GM19193 (cell line): ENCODE results near the gene HMCN2.

Experiments
- POLR2A ChIP-seq: IDR thresholded peaks from 4 replicates; pipeline ENCODE4 v1.6.1; 2011; ENCODE audit not compliant: insufficient read depth, insufficient read length; ENCODE audit errors: extremely low read depth

Gene HMCN2

DNA sequence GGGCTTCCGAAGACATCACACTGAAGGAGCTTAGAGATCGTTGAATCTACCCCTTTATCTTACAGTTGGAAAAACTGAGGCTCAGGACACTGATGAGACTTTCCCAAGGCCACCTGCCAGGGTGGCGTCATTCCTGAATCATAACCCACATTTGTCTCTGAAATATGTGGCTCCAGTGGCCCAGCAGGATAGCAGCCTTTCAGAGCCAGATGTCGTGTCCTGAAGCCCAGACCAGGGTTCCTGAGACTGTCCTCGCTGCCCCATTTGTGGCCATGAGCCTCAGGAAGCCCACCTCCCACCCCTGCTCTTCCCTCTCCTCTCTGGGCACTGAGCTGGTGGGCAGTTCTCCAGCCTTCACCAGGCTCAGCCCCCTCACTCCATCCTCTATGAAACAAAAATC is 2.4 kb downstream of the HMCN2 start:
- TF ChIP-seq POLR2A, result no peak

DNA sequence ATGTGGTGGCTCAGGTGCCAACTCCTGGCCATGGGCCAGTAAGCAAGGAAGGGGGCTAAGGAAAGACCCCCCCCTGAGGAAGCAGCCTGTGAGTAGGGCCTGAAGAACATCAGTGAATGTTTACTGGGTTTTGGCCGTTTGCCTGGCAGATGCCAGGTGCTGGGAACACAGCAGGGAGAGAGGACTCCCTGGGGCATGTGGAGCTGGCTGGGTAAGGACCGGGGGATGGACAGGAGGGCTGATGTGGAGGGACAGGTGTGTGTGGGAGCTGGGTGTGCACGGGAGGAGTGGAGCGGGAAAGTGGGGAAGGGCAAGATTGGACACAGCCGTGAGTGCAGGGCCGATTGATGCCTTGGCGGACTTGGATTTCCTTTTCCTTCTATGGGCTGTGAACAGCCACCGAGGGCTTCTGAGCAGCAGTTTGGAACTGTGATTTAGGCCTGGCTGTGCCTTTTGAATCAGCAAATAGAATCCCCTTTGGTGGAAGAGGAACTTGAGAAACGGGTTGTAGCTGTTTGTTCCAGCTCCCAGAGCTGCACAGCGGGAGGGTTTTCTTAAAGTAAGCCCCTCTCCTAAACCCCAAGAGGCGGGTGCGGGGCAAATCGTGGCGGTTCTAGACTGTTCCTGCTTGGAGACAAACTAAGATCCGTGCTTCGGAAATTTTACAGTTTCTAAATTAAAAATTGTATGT is 3.1 kb downstream of the HMCN2 start:
- TF ChIP-seq POLR2A, result no peak

DNA sequence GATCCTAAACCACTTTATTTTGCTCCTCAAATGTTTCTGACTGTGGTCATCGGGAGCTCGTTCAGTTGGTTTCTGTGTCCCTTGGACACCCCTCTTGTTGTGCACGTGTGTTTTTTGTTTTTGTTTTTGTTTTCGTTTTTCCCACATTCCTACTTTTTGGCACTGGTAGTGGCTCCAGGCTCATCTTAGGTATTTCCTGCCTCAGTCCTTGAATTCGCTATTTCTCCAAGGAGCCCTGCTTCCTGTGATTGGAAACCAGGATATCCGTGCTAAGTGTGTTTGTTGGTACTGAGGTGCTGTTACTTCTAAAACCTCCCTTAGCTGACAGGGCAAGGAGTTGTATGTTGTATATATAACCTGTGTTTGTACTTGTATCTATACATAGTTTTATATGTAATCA is 5.9 kb downstream of the HMCN2 start:
- no peak for TF ChIP-seq POLR2A

DNA sequence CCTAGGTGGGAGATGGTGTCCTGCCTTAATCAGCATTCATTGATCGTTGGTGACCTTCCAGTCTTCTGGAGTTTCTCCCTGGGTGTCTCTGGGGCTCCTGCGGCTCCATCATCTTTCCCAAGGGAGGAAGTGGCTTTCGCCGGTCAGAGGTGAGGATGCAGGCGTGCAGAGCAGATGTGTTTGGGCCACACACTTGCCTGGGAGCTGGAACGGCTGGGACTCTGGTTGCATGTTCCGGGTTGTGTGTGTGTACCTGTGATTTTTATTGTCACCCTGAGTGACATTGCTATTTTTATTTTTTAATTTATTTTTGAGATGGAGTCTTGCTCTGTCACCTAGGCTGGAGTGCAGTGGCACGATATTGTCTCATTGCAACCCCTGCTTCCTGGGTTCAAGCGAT is 9.6 kb downstream of the HMCN2 start:
- no peak for TF ChIP-seq POLR2A

DNA sequence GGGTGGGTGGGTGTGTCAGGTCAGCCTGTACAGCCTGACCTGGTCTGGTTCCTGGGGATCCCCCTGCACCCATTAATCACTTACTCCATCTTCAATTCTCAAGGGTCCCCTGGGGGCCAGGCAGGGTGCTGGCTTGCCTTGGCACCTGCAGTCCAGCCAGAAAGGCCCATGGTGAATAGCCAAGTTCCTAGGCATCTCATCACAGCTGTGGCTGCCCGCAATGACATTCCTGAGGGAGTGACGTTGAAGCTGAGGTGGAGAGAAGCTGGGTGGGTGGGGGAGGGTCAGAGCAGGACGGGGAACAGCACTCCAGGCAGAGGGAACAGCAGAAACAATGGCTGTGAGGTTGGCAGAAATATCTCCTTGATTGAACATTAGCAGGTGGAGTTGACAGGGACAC is 10.6 kb downstream of the HMCN2 start:
- no peak for TF ChIP-seq POLR2A

DNA sequence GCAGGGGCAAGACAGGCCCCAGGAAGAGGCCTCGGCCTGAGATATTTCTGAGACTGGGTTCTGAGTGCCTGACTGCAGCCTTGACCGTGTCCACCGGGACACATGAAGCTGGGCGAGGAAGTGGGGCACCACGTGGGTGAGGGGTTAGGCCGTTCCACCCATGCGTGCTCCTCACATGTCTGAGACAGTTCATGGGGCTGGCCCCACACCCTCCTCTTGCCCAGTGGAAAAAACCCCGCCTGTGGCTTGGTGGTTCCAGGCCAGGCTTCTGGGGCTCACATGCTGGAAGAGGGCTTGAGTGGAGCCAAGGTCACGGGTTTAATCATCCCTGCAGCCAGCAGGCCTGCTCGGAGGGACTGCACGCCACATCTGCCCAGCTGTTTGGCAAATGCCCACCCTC is 11.4 kb downstream of the HMCN2 start:
- TF ChIP-seq POLR2A, result no peak

GRCh38 chr9:130283539-130284248 is 18.1 kb downstream of the HMCN2 start:
- TF ChIP-seq POLR2A, result no peak

- no peak for TF ChIP-seq POLR2A
These were observed 18.7 kb downstream of the HMCN2 start for GRCh38 chr9:130284249-130284625.

GRCh38 chr9:130284690-130285089 is 19.1 kb downstream of the HMCN2 start:
- no peak for TF ChIP-seq POLR2A

DNA sequence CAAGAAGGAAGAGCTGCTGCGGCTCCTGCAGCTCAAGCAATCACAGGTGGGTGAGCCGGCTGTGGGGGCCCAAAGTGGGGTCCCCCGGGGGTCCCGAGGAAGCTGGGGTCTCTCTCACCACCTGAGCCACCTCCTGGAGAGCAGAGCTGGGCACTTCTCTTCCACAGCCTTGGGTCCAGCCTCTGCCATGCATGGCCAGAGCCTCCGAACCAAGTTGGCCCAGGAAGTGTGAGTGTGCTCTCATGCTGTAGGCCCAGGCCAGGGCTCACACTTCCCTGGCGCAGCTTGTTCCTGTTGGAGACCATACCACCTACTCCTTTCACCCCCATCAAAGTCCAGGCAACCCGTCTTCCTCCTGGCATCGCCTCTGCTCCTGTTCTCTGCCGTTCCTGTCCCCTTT is 19.7 kb downstream of the HMCN2 start:
- no peak for TF ChIP-seq POLR2A

DNA sequence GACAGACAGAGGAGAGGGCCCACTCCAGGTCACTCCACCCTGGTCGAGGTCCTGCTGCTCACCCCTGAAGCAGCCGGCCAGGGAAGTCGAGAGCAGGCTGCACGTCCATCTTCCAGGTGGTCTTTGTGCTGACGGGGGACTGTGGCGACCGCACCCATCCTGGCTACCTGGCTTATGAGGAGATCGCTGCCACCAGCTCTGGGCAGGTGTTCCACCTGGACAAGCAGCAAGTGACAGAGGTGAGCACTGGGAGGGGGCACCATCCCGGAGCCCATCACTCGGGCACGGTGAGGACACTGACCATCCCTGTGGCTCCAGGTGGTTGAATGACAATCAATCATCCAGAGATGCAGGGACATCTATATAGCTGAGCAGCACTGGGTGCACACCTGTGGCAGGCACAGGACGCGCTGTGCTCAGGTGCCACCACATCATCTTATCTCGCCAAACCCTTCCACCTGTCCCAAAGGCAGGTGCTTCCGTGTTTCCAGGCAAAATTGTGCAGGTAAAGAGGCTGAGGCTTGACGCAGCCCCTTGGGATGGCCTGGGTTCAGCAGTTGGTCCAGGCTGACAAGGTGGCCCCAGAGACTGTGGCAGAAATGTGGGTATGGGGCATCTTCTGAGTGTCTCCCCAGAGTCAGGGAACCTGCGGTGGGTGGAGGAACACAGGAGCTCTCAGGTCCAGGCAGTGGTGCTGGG is 20.7 kb downstream of the HMCN2 start:
- no peak for TF ChIP-seq POLR2A

DNA sequence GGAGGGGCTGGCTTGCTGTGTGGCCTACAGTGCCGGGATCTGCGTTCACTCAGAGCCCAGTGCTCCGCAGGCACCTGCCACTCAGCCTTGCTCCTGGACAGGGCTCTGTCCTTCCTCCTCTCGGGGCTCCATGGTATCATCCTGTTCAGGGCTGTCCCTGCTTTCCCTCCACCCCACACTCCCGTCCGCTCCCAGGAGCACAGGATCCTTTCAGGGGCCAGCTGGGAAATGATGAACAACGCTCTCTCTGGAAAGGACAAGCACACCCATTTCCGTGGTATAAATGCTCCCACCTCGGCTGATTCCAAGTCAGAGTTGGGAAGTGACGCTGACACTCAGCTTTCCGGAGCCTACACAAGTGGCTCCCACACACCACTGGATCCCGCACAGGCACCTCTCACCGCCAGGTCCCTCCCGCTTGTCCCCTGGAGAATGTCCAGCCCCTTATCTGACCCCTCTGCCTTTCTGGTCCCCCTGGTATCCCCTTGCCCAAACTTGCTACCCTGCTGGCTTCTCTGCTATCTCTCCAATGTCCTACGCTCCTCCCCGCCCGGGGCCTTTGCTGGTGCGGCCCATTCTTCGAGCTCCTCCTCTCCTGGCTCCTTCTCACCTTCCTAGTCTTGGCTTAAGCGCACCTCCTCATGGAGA is 21.3 kb downstream of the HMCN2 start:
- TF ChIP-seq POLR2A, result no peak

DNA sequence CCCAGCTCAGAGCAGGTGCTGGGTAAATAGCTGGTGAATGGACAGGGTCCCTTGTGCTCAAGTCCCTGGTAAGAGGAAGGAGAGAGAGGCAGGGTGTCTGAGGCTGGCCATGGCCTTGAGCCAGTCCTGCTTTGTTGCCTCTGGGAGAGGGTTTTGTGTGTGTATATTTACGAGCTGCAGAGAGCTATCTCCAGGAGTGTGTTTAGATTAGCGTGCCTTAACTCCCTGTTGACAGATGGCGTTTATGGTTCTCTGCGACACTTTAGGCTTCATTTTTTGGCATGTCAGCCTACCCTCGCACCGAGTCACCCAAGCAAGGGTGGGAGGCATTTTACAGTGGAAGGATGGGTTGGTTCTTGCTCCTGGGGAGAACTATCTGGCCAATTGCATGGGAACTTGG is 22.2 kb downstream of the HMCN2 start:
- TF ChIP-seq POLR2A, result no peak

- no peak for TF ChIP-seq POLR2A
These were observed 22.8 kb downstream of the HMCN2 start for GRCh38 chr9:130288393-130288792.

DNA sequence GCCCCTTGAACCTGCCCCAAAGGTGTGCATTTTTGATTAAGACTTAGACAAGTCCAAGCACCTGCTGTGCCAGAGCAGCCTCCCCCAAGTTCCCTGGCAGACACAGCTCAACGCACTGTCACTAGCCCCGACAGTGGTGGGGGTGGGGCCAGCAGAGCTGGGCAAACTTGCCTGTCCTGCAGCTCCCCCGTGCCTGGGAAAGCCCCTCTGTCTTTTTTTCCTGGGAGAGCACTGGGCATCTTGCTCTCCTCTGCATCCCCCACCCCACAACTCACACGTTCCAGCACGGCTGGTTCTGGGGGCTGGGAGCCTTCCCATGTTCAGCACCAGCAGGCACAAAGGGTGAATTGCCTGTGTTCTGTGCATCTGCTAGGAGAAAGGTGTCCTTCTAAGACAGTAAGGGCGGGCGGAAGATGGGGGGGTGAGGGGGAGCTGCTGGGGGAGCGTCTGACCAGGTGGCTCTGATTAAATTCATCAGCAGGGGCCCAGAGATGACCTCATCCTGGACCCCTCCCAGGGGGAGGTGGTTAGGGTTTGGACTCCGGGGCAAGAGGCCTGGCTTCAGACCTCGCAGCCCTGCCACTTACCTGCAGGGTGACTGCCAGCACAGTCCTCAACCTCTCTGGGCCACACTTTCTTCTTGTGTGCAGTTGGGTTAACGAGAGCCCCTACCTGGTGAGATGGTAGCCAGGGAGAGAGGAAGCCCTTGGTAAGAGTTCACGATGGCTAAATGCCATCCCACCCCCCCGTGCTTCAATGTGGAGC is 23.5 kb downstream of the HMCN2 start:
- TF ChIP-seq POLR2A, result no peak
